A549 treated with dexamethasone at 1 μM for 4 hours (cell line): ENCODE measurements around the gene MBD5. TPM values are rescaled to one million over a fixed set of nuclear protein-coding genes. Genes with fewer than 3 reads are reported as not detected.

Experiments used
- total RNA-seq: library from RNA; stranded (reverse); fragments of 200-300 nt; extraction: Qiagen RNA extraction; gene quantifications from 5 replicates; pipeline ENCODE4 v1.2.3, GENCODE V29; 2022

Gene MBD5
- total RNA-seq = 5.4 to 7.4 TPM (median 5.8 TPM) in 5 replicates

GRCh38 chr2:148021059-148021861, at the start of gene MBD5:
MBD5 (plus strand) TSS chr2:148021091.

GRCh38 chr2:148020111-148021058, 506 bp upstream of the MBD5 start, which contains the start of gene ORC4:
ORC4 (minus strand) TSS chr2:148020737; CDS start chr2:147975958, 44,779 bp downstream.

Other genes with a start within 250 kb of the MBD5 start
- 3.3 to 4.0 TPM (median 3.5 TPM) in 5 replicates for gene ACVR2A, start 176.1 kb upstream of the MBD5 start, total RNA-seq
- 26.6 to 38.4 TPM (median 34.6 TPM) in 5 replicates for gene ORC4, start 354 bp upstream of the MBD5 start, total RNA-seq